Measurements from ENCODE around the gene SYTL1.

DNA sequence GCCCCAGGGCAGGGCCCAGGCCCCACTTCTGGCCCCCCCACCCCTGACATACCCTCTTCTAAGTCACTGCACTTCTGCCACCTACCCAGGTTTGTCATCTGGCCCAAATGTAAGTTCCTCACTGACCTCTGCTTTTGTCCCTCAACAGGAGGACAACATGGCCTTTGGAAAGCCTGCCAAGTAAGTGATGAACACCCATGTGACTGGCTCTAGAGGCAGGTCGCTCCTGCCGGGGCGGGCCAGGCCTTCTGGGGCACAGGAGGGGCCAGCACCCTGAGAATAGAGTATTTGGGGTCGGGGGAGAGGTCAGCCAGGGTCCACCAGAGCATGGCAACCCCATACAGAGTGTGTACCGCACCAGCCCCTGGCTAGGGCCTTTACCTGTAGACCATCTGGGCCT lies 9.9 kb upstream of the SYTL1 start:
- TF ChIP-seq, protein P1, sequence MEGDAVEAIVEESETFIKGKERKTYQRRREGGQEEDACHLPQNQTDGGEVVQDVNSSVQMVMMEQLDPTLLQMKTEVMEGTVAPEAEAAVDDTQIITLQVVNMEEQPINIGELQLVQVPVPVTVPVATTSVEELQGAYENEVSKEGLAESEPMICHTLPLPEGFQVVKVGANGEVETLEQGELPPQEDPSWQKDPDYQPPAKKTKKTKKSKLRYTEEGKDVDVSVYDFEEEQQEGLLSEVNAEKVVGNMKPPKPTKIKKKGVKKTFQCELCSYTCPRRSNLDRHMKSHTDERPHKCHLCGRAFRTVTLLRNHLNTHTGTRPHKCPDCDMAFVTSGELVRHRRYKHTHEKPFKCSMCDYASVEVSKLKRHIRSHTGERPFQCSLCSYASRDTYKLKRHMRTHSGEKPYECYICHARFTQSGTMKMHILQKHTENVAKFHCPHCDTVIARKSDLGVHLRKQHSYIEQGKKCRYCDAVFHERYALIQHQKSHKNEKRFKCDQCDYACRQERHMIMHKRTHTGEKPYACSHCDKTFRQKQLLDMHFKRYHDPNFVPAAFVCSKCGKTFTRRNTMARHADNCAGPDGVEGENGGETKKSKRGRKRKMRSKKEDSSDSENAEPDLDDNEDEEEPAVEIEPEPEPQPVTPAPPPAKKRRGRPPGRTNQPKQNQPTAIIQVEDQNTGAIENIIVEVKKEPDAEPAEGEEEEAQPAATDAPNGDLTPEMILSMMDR (IDR thresholded peaks at IDR 0.05), result no peak
- TF ChIP-seq POLR2A (IDR thresholded peaks at IDR 0.05), result no peak

Measured in uterus (tissue), 2 donors.